PC-3 (cell line): ENCODE data around the gene PTPRE.

Experiments used
- CTCF ChIP-seq: fragments of 300-600 bp; sonication (generic); conservative IDR thresholded peaks from 2 replicates; pipeline ENCODE4 v1.5.1; 2017; ENCODE audit warnings: antibody characterized with exemption, low read depth, mild to moderate bottlenecking, low read length
- EZH2 ChIP-seq: fragments of 300-600 bp; sonication (generic); IDR thresholded peaks from one replicate; pipeline ENCODE4 v1.6.1; 2017; ENCODE audit warnings: antibody characterized with exemption, mild to moderate bottlenecking, low read length; ENCODE audit not compliant: unreplicated experiment

GRCh38 chr10:127869329-127869728 is 37.6 kb upstream of the PTPRE start:
- no peak for TF ChIP-seq EZH2
- no peak for TF ChIP-seq CTCF
